HTERT RPE-1 (cell line): Measurements from ENCODE around the gene POU6F2.

Source experiments
- in situ Hi-C: fragments of 300-500 bp; cut with MboI; formaldehyde crosslinking; loops from 4 replicates; pipeline ENCODE4 v1.14.3; 2020; ENCODE audit warnings: low sequenced_read_pairs

The POU6F2 gene

GRCh38 chr7:39062811-39063210 lies 85.1 kb downstream of the POU6F2 start:
- in situ Hi-C loops: no loop called here

- in situ Hi-C loops: no loop called here
Measured at GRCh38 chr7:39069031-39069430, 91.3 kb downstream of the POU6F2 start.

GRCh38 chr7:39069896-39070881 lies 92.5 kb downstream of the POU6F2 start:
- in situ Hi-C loops: no loop called here

GRCh38 chr7:39071116-39071515 lies 93.4 kb downstream of the POU6F2 start:
- in situ Hi-C loops: no loop called here

GRCh38 chr7:39073432-39073831 lies 95.7 kb downstream of the POU6F2 start:
- in situ Hi-C loops: no loop called here

GRCh38 chr7:39075210-39075609 lies 97.5 kb downstream of the POU6F2 start:
- in situ Hi-C loops: no loop called here

- in situ Hi-C loops: no loop called here
Measured at GRCh38 chr7:39083781-39084180, 106.1 kb downstream of the POU6F2 start.

GRCh38 chr7:39084349-39084748 lies 106.6 kb downstream of the POU6F2 start:
- in situ Hi-C loops: no loop called here

GRCh38 chr7:39085189-39085588 lies 107.5 kb downstream of the POU6F2 start:
- in situ Hi-C loops: no loop called here

- in situ Hi-C loops: no loop called here
Measured at GRCh38 chr7:39085590-39086049, 107.9 kb downstream of the POU6F2 start.

GRCh38 chr7:39086638-39087360 lies 109.1 kb downstream of the POU6F2 start:
- in situ Hi-C loops: no loop called here

GRCh38 chr7:39088730-39089593 lies 111.3 kb downstream of the POU6F2 start:
- in situ Hi-C loops: no loop called here

- in situ Hi-C loops: no loop called here
Measured at GRCh38 chr7:39091145-39091544, 113.4 kb downstream of the POU6F2 start.

GRCh38 chr7:39091774-39092173 lies 114.1 kb downstream of the POU6F2 start:
- in situ Hi-C loops: no loop called here

GRCh38 chr7:39094731-39095130 lies 117.0 kb downstream of the POU6F2 start:
- in situ Hi-C loops: no loop called here

- in situ Hi-C loops: no loop called here
Measured at GRCh38 chr7:39095875-39096619, 118.3 kb downstream of the POU6F2 start.

- in situ Hi-C loops: no loop called here
Measured at GRCh38 chr7:39098506-39098905, 120.8 kb downstream of the POU6F2 start.

GRCh38 chr7:39099146-39099545 lies 121.4 kb downstream of the POU6F2 start:
- in situ Hi-C loops: no loop called here

GRCh38 chr7:39100270-39100669 lies 122.6 kb downstream of the POU6F2 start:
- in situ Hi-C loops: no loop called here

- in situ Hi-C loops: no loop called here
Measured at GRCh38 chr7:39102234-39102633, 124.5 kb downstream of the POU6F2 start.
